Measurements from ENCODE around the gene MAPK7.

MAPK7 gene

DNA sequence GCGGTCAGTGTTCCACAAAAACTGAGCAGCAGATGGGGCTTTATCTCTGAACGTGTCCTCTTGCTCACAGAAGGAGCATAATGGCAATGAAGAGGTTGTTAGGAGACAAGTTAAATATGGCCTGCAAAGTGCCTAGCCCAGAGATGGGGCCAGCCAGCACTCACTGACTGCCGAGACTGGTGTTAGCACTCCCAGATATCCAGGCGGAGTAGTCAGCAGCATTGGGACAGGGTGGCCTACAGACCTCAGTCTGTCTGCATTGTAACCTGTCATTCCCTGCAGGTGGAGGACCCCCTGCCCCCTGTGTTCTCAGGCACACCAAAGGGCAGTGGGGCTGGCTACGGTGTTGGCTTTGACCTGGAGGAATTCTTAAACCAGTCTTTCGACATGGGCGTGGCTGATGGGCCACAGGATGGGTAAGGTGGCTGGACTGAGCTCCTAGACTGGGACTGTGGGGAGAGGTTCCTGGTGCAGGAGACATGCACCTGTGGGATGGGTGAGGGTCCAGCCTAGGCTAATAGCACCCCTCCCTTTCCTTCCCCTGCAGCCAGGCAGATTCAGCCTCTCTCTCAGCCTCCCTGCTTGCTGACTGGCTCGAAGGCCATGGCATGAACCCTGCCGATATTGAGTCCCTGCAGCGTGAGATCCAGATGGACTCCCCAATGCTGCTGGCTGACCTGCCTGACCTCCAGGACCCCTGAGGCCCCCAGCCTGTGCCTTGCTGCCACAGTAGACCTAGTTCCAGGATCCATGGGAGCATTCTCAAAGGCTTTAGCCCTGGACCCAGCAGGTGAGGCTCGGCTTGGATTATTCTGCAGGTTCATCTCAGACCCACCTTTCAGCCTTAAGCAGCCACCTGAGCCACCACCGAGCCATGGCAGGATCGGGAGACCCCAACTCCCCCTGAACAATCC lies 4.5 kb downstream of the MAPK7 start:
- Histone ChIP-seq H3F3A (ENCODE audit: insufficient read depth) (no peaks in the 10 kb centered on the region), H3K9ac (ENCODE audit: low read length) (no peak overlapping the region), H3K27me3 (ENCODE audit: low read length) (no peaks in the 10 kb centered on the region), H3K79me2 (ENCODE audit: insufficient read depth, low read length) (peaks cover 5% of the 10 kb centered on the region; the same call in 1 of the 2 replicates), H3K36me3 (ENCODE audit: low read length) (no peaks in the 10 kb centered on the region), H3K9me2 (replicated peaks; ENCODE audit: insufficient read depth, low read length) (no peaks in the 10 kb centered on the region), H3K4me3 (ENCODE audit: insufficient read depth, low read length, poor library complexity, severe bottlenecking) (no peak overlapping the region), H3K27ac (ENCODE audit: low read depth, low read length) (no peak overlapping the region), H3K4me2 (ENCODE audit: low read depth, low read length, poor library complexity, severe bottlenecking) (no peak overlapping the region), H4K20me1 (ENCODE audit: low read depth, low read length) (no peaks in the 10 kb centered on the region), H2AFZ (ENCODE audit: low read depth, low read length, severe bottlenecking) (no peak overlapping the region), H3K9me3 (ENCODE audit: insufficient read depth, low read length) (no peaks in the 10 kb centered on the region)
- TF ChIP-seq, protein P1, sequence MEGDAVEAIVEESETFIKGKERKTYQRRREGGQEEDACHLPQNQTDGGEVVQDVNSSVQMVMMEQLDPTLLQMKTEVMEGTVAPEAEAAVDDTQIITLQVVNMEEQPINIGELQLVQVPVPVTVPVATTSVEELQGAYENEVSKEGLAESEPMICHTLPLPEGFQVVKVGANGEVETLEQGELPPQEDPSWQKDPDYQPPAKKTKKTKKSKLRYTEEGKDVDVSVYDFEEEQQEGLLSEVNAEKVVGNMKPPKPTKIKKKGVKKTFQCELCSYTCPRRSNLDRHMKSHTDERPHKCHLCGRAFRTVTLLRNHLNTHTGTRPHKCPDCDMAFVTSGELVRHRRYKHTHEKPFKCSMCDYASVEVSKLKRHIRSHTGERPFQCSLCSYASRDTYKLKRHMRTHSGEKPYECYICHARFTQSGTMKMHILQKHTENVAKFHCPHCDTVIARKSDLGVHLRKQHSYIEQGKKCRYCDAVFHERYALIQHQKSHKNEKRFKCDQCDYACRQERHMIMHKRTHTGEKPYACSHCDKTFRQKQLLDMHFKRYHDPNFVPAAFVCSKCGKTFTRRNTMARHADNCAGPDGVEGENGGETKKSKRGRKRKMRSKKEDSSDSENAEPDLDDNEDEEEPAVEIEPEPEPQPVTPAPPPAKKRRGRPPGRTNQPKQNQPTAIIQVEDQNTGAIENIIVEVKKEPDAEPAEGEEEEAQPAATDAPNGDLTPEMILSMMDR (IDR thresholded peaks at IDR 0.05; ENCODE audit: insufficient read depth, low read length, poor library complexity, severe bottlenecking): no peak
- TF ChIP-seq EZH2phosphoT487 (conservative IDR thresholded peaks at IDR 0.05; ENCODE audit: low read length): no peak

DNA sequence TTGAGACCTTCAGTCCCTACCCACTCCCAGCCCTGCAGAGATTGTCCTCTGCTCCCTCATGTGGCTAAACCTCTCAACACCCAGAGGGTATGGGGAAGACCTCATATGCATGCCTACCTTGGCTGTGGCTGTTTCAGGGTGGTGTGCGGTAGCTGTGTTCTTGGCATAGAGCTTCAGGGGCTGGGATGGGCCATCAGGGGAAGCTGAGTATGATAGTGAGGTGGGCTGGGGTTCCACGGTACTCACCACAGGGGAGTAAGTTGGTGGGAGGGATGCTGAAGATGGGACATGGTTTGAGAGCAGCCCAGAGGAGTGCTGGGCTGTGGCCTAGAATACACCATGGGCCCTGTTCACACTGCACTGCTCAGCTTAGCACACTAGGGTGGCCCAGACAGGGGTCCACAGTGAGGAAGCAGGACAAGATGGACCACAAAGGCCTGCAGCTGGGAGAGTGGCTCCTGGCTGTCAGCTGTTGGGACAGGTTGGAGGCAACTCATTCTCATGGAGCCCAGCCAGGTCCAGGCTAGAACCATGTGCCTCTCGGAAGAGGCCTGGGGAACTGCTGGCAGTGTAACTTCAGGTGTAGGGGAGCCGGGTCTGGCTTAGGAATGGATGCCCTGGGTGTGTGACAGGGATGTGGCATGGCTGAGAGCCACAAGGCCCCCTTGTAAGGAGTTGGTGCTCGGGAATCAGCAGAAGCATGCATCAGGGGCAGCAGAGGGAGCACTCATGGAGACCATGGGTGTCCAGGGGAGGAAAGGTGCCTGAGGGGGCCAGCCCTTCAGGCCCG lies 5.6 kb downstream of the MAPK7 start:
- H3K79me2 ChIP-seq (ENCODE audit: insufficient read depth, low read length): peaks cover 1% of the 10 kb centered on the region; the same call in 1 of the 2 replicates
- H3K27me3 ChIP-seq (ENCODE audit: low read length): no peaks in the 10 kb centered on the region
- TF ChIP-seq, protein P1 (IDR thresholded peaks at IDR 0.05; ENCODE audit: insufficient read depth, low read length, poor library complexity, severe bottlenecking): no peak
- TF ChIP-seq EZH2phosphoT487 (conservative IDR thresholded peaks at IDR 0.05; ENCODE audit: low read length): no peak
- no peaks in the 10 kb centered on the region for H3K36me3 ChIP-seq (ENCODE audit: low read length)
- H3K9me2 ChIP-seq (replicated peaks; ENCODE audit: insufficient read depth, low read length): no peaks in the 10 kb centered on the region
- no peak overlapping the region for H3K9ac ChIP-seq (ENCODE audit: low read length)
- no peak overlapping the region for H2AFZ ChIP-seq (ENCODE audit: low read depth, low read length, severe bottlenecking)
- H4K20me1 ChIP-seq (ENCODE audit: low read depth, low read length): no peaks in the 10 kb centered on the region
- no peaks in the 10 kb centered on the region for H3K9me3 ChIP-seq (ENCODE audit: insufficient read depth, low read length)
- no peaks in the 10 kb centered on the region for H3F3A ChIP-seq (ENCODE audit: insufficient read depth)
- no peak overlapping the region for H3K4me3 ChIP-seq (ENCODE audit: insufficient read depth, low read length, poor library complexity, severe bottlenecking)
- H3K27ac ChIP-seq (ENCODE audit: low read depth, low read length): no peak overlapping the region
- H3K4me2 ChIP-seq (ENCODE audit: low read depth, low read length, poor library complexity, severe bottlenecking): no peak overlapping the region

DNA sequence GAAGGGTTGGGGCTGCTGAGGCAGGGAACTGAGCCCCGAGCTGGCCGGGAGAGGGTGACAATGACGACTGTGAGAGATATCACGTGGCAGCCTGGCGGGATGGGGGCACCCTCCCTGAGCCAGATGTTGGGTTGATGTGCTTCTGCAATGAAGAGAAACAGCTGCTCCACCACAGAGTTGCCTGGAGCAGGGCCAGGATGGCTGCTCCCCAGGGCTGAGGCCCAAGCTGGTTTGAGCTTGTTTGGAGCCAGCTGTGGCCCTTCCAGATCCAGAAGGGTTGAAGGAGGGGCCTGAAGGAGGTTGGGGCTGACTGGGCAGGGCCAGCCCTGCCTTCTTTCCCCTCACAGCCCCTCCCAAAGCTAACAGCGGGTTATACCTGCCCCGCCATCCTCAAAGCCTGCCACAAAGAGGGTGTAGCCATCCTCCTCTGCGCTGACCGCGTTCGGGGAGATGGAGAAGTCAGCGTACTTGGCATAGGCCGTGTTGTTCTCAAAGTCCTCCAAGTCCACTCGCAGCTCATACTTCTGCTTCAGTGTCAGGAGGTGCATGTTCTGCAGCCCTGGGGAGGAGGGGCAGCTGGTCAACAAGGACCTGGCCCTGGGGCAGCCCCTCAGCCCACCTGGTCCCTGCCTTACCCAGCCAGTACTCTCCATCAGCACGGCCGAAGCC lies 6.6 kb downstream of the MAPK7 start:
- Histone ChIP-seq H3F3A (ENCODE audit: insufficient read depth) (no peaks in the 10 kb centered on the region), H3K9me3 (ENCODE audit: insufficient read depth, low read length) (no peaks in the 10 kb centered on the region), H3K36me3 (ENCODE audit: low read length) (no peaks in the 10 kb centered on the region), H3K27ac (ENCODE audit: low read depth, low read length) (no peak overlapping the region), H3K4me3 (ENCODE audit: insufficient read depth, low read length, poor library complexity, severe bottlenecking) (no peak overlapping the region), H3K4me2 (ENCODE audit: low read depth, low read length, poor library complexity, severe bottlenecking) (no peak overlapping the region), H3K9ac (ENCODE audit: low read length) (no peak overlapping the region), H2AFZ (ENCODE audit: low read depth, low read length, severe bottlenecking) (no peak overlapping the region), H4K20me1 (ENCODE audit: low read depth, low read length) (no peaks in the 10 kb centered on the region), H3K79me2 (ENCODE audit: insufficient read depth, low read length) (no peaks in the 10 kb centered on the region), H3K27me3 (ENCODE audit: low read length) (no peaks in the 10 kb centered on the region), H3K9me2 (replicated peaks; ENCODE audit: insufficient read depth, low read length) (no peaks in the 10 kb centered on the region)
- TF ChIP-seq EZH2phosphoT487 (conservative IDR thresholded peaks at IDR 0.05; ENCODE audit: low read length): no peak
- TF ChIP-seq, protein P1 (IDR thresholded peaks at IDR 0.05; ENCODE audit: insufficient read depth, low read length, poor library complexity, severe bottlenecking): no peak

Data from SU-DHL-6 (cell line).